ENCODE measurements around the gene PPP2R2C.

PPP2R2C gene

GRCh38 chr4:6349896-6350603 is 122.4 kb downstream of the PPP2R2C start:
- in situ Hi-C loops (cut with MboI; ENCODE audit: low sequenced_read_pairs): loop anchor here (25.0 kb wide), 1 partner anchor 737 kb away; no protein-coding TSS in a partner anchor

GRCh38 chr4:6348408-6348807 is 124.0 kb downstream of the PPP2R2C start:
- in situ Hi-C loops (cut with MboI; ENCODE audit: low sequenced_read_pairs): loop anchor here (25.0 kb wide), 1 partner anchor 739 kb away; no protein-coding TSS in a partner anchor

GRCh38 chr4:6347511-6348045 is 124.8 kb downstream of the PPP2R2C start:
- in situ Hi-C loops (cut with MboI; ENCODE audit: low sequenced_read_pairs): loop anchor here (25.0 kb wide), 1 partner anchor 740 kb away; no protein-coding TSS in a partner anchor

- in situ Hi-C loops (cut with MboI; ENCODE audit: low sequenced_read_pairs): loop anchor here (25.0 kb wide), 1 partner anchor 741 kb away; no protein-coding TSS in a partner anchor
Observed at GRCh38 chr4:6346373-6347110, 125.9 kb downstream of the PPP2R2C start.

- in situ Hi-C loops (cut with MboI; ENCODE audit: low sequenced_read_pairs): loop anchor here (25.0 kb wide), 1 partner anchor 741 kb away; no protein-coding TSS in a partner anchor
Observed at GRCh38 chr4:6345866-6346265, 126.5 kb downstream of the PPP2R2C start.

- in situ Hi-C loops (cut with MboI; ENCODE audit: low sequenced_read_pairs): loop anchor here (25.0 kb wide), 1 partner anchor 742 kb away; no protein-coding TSS in a partner anchor
Observed at GRCh38 chr4:6345096-6345830, 127.2 kb downstream of the PPP2R2C start.

GRCh38 chr4:6343939-6344408 is 128.4 kb downstream of the PPP2R2C start:
- in situ Hi-C loops (cut with MboI; ENCODE audit: low sequenced_read_pairs): loop anchor here (25.0 kb wide), 1 partner anchor 743 kb away; no protein-coding TSS in a partner anchor

GRCh38 chr4:6342530-6343293 is 129.7 kb downstream of the PPP2R2C start:
- in situ Hi-C loops (cut with MboI; ENCODE audit: low sequenced_read_pairs): loop anchor here (25.0 kb wide), 1 partner anchor 745 kb away; no protein-coding TSS in a partner anchor

- in situ Hi-C loops (cut with MboI; ENCODE audit: low sequenced_read_pairs): loop anchor here (25.0 kb wide), 1 partner anchor 746 kb away; no protein-coding TSS in a partner anchor
Observed at GRCh38 chr4:6341696-6342095, 130.7 kb downstream of the PPP2R2C start.

- in situ Hi-C loops (cut with MboI; ENCODE audit: low sequenced_read_pairs): loop anchor here (25.0 kb wide), 1 partner anchor 747 kb away; no protein-coding TSS in a partner anchor
Observed at GRCh38 chr4:6340446-6341015, 131.9 kb downstream of the PPP2R2C start.

- in situ Hi-C loops (cut with MboI; ENCODE audit: low sequenced_read_pairs): loop anchor here (25.0 kb wide), 1 partner anchor 747 kb away; no protein-coding TSS in a partner anchor
Observed at GRCh38 chr4:6339818-6340445, 132.5 kb downstream of the PPP2R2C start.

- in situ Hi-C loops (cut with MboI; ENCODE audit: low sequenced_read_pairs): loop anchor here (25.0 kb wide), 1 partner anchor 748 kb away; no protein-coding TSS in a partner anchor
Observed at GRCh38 chr4:6338951-6339817, 133.2 kb downstream of the PPP2R2C start.

- in situ Hi-C loops (cut with MboI; ENCODE audit: low sequenced_read_pairs): loop anchor here (25.0 kb wide), 1 partner anchor 749 kb away; no protein-coding TSS in a partner anchor
Observed at GRCh38 chr4:6338175-6338950, 134.1 kb downstream of the PPP2R2C start.

- in situ Hi-C loops (cut with MboI; ENCODE audit: low sequenced_read_pairs): loop anchor here (25.0 kb wide), 1 partner anchor 750 kb away; no protein-coding TSS in a partner anchor
Observed at GRCh38 chr4:6337331-6337935, 135.0 kb downstream of the PPP2R2C start.

- in situ Hi-C loops (cut with MboI; ENCODE audit: low sequenced_read_pairs): loop anchor here (25.0 kb wide), 1 partner anchor 751 kb away; no protein-coding TSS in a partner anchor
Observed at GRCh38 chr4:6336166-6336565, 136.2 kb downstream of the PPP2R2C start.

- in situ Hi-C loops (cut with MboI; ENCODE audit: low sequenced_read_pairs): loop anchor here (25.0 kb wide), 1 partner anchor 752 kb away; no protein-coding TSS in a partner anchor
Observed at GRCh38 chr4:6335040-6335590, 137.3 kb downstream of the PPP2R2C start.
